IMR-90 (cell line): Measurements from ENCODE around the gene TUBA3E. TPM values are rescaled to one million over a fixed set of nuclear protein-coding genes. Genes with fewer than 3 reads are reported as not detected.

Experiments used
- ATAC-seq: fragments of 200-7000 bp; cut with Tn5 transposase; 2 replicates; pipeline ENCODE4 v1.9.1; 2020; ENCODE audit warnings: low read depth, mild to moderate bottlenecking, moderate library complexity
- BruUV-seq: library from RNA; stranded (reverse); fragments of 400-500 nt; replicated peaks from 2 replicates; lab custom pipeline; 2021; lab: Mats Ljungman, UMichigan
- CTCF ChIA-PET: fragments of 300-600 bp; formaldehyde crosslinking; extraction: SDS; loops from one replicate; lab custom pipeline; 2021; ENCODE audit warnings: antibody characterized with exemption; lab: Yijun Ruan, JAX
- POLR2A ChIA-PET: fragments of 300-600 bp; sonication (Branson Sonifier 250); formaldehyde crosslinking; loops from one replicate; lab custom pipeline; 2022; ENCODE audit warnings: antibody characterized with exemption; ENCODE audit not compliant: unreplicated experiment; lab: Charles Lee
- DNase-seq: peaks from one replicate; pipeline ENCODE4 v3.0.0; 2013
- H2AFZ ChIP-seq: replicated peaks from 2 replicates; pipeline ENCODE3; 2013; ENCODE audit warnings: low read length, mild to moderate bottlenecking; ENCODE audit not compliant: poor library complexity
- H2AK5ac ChIP-seq: 2 replicates; pipeline ENCODE4 v1.6.1; 2013; ENCODE audit warnings: low read depth, low read length, inconsistent platforms
- H2AK9ac ChIP-seq: replicated peaks from 2 replicates; pipeline ENCODE3; 2013; ENCODE audit warnings: mild to moderate bottlenecking, low read depth, low read length, moderate library complexity; ENCODE audit not compliant: poor library complexity
- H2BK120ac ChIP-seq: 2 replicates; pipeline ENCODE4 v1.6.1; 2013; ENCODE audit warnings: low read depth, low read length, inconsistent platforms
- H2BK15ac ChIP-seq: 3 replicates; pipeline ENCODE4 v1.6.1; 2013; ENCODE audit warnings: low read depth, low read length, inconsistent platforms
- H2BK20ac ChIP-seq: 2 replicates; pipeline ENCODE4 v1.6.1; 2013; ENCODE audit warnings: low read depth, mild to moderate bottlenecking, inconsistent platforms, low read length, moderate library complexity
- H2BK5ac ChIP-seq: 2 replicates; pipeline ENCODE4 v1.6.1; 2013; ENCODE audit warnings: mild to moderate bottlenecking, low read depth, low read length, inconsistent platforms; ENCODE audit not compliant: poor library complexity, severe bottlenecking
- H3K14ac ChIP-seq: replicated peaks from 2 replicates; pipeline ENCODE4 v1.6.1; 2013; ENCODE audit warnings: low read depth, low read length, inconsistent platforms
- H3K18ac ChIP-seq: 2 replicates; pipeline ENCODE4 v1.6.1; 2013; ENCODE audit warnings: low read depth, low read length, control low read depth
- H3K23ac ChIP-seq: 2 replicates; pipeline ENCODE4 v1.6.1; 2013; ENCODE audit warnings: low read depth, low read length, inconsistent platforms
- H3K27ac ChIP-seq: 2 replicates; pipeline ENCODE4 v1.5.1; 2013; ENCODE audit warnings: mild to moderate bottlenecking, control low read depth, low read length; ENCODE audit not compliant: insufficient read depth
- H3K27me3 ChIP-seq: 2 replicates; pipeline ENCODE4 v1.6.1; 2013; ENCODE audit warnings: low read length; ENCODE audit not compliant: control insufficient read depth, insufficient read depth
- H3K36me3 ChIP-seq: 2 replicates; pipeline ENCODE4 v1.6.1; 2013; ENCODE audit warnings: low read length, mixed read lengths; ENCODE audit not compliant: control insufficient read depth, insufficient read depth
- H3K4ac ChIP-seq: 2 replicates; pipeline ENCODE4 v1.6.1; 2013; ENCODE audit warnings: low read depth, low read length, inconsistent platforms
- H3K4me1 ChIP-seq: 2 replicates; pipeline ENCODE4 v1.6.1; 2013; ENCODE audit warnings: low read length, mixed read lengths; ENCODE audit not compliant: control insufficient read depth, insufficient read depth
- H3K4me2 ChIP-seq: 2 replicates; pipeline ENCODE4 v1.6.1; 2013; ENCODE audit warnings: low read depth, mild to moderate bottlenecking, control low read depth, low read length, moderate library complexity
- H3K4me3 ChIP-seq: 2 replicates; pipeline ENCODE4 v1.5.1; 2013; ENCODE audit warnings: low read depth, mild to moderate bottlenecking, control low read depth, low read length, moderate library complexity; ENCODE audit not compliant: insufficient read depth
- H3K56ac ChIP-seq: 2 replicates; pipeline ENCODE4 v1.6.1; 2013; ENCODE audit warnings: low read length, inconsistent platforms; ENCODE audit not compliant: insufficient read depth; ENCODE audit errors: extremely low read depth
- H3K79me1 ChIP-seq, 2 experiments: 2 replicates each; pipeline ENCODE4 v1.6.1; 2013; ENCODE audit warnings: low read length in 2 of 2, inconsistent platforms in 1 of 2, low read depth in 1 of 2
- H3K9ac ChIP-seq: 2 replicates; pipeline ENCODE4 v1.6.1; 2013; ENCODE audit warnings: low read depth, low read length, control low read depth
- H3K9me1 ChIP-seq: 2 replicates; pipeline ENCODE4 v1.6.1; 2013; ENCODE audit warnings: low read length, inconsistent platforms; ENCODE audit not compliant: insufficient read depth
- H3K9me3 ChIP-seq: 2 replicates; pipeline ENCODE4 v1.6.1; 2013; ENCODE audit warnings: low read length; ENCODE audit not compliant: control insufficient read depth, insufficient read depth
- H4K20me1 ChIP-seq: 2 replicates; pipeline ENCODE4 v1.6.1; 2013; ENCODE audit warnings: low read length, inconsistent platforms; ENCODE audit not compliant: insufficient read depth
- H4K5ac ChIP-seq: 2 replicates; pipeline ENCODE4 v1.6.1; 2013; ENCODE audit warnings: mild to moderate bottlenecking, low read depth, low read length, control low read depth
- H4K8ac ChIP-seq, 2 experiments: 2 replicates each; pipeline ENCODE4 v1.6.1; 2013; ENCODE audit warnings: low read depth in 2 of 2, low read length in 2 of 2, control low read depth in 1 of 2, inconsistent platforms in 1 of 2
- H4K91ac ChIP-seq: 2 replicates; pipeline ENCODE4 v1.6.1; 2013; ENCODE audit warnings: low read depth, low read length, inconsistent platforms; ENCODE audit not compliant: insufficient read depth
- BHLHE40 ChIP-seq: fragments of 150-350 bp; IDR thresholded peaks from 2 replicates; pipeline ENCODE4 v1.6.1; 2016; ENCODE audit warnings: mild to moderate bottlenecking, low read depth, low read length
- CEBPB ChIP-seq: IDR thresholded peaks from 2 replicates; pipeline ENCODE4 v1.6.1; 2012; ENCODE audit warnings: low read depth, low read length, improper control_type of control experiment
- CHD1 ChIP-seq: IDR thresholded peaks from 2 replicates; pipeline ENCODE4 v1.6.1; 2012; ENCODE audit warnings: low read depth, low read length, improper control_type of control experiment
- CTCF ChIP-seq: conservative IDR thresholded peaks from 2 replicates; pipeline ENCODE4 v1.5.1; 2012; ENCODE audit warnings: mild to moderate bottlenecking, low read depth, low read length, improper control_type of control experiment
- ELK1 ChIP-seq: fragments of 150-350 bp; IDR thresholded peaks from 2 replicates; pipeline ENCODE4 v1.6.1; 2016; ENCODE audit warnings: low read depth, mild to moderate bottlenecking, low read length, moderate library complexity, borderline replicate concordance
- FOS ChIP-seq: fragments of 150-350 bp; IDR thresholded peaks from 2 replicates; pipeline ENCODE4 v1.6.1; 2016; ENCODE audit warnings: low read depth, low read length
- MAFK ChIP-seq: IDR thresholded peaks from 2 replicates; pipeline ENCODE4 v1.6.1; 2012; ENCODE audit warnings: low read depth, low read length, improper control_type of control experiment
- MAZ ChIP-seq: IDR thresholded peaks from 2 replicates; pipeline ENCODE4 v1.6.1; 2012; ENCODE audit warnings: low read depth, mild to moderate bottlenecking, low read length, improper control_type of control experiment, moderate library complexity, borderline replicate concordance
- MXI1 ChIP-seq: IDR thresholded peaks from 2 replicates; pipeline ENCODE4 v1.6.1; 2012; ENCODE audit warnings: low read depth, mild to moderate bottlenecking, low read length, moderate library complexity, borderline replicate concordance
- NFE2L2 ChIP-seq: fragments of 150-350 bp; IDR thresholded peaks from 2 replicates; pipeline ENCODE4 v1.6.1; 2016; ENCODE audit warnings: low read depth, mild to moderate bottlenecking, low read length
- POLR2A ChIP-seq: IDR thresholded peaks from 2 replicates; pipeline ENCODE4 v1.6.1; 2012; ENCODE audit warnings: mild to moderate bottlenecking, low read depth, low read length
- RAD21 ChIP-seq: IDR thresholded peaks from 2 replicates; pipeline ENCODE4 v1.6.1; 2012; ENCODE audit warnings: low read length, improper control_type of control experiment
- RCOR1 ChIP-seq: IDR thresholded peaks from 2 replicates; pipeline ENCODE4 v1.6.1; 2012; ENCODE audit warnings: mild to moderate bottlenecking, low read length, improper control_type of control experiment; ENCODE audit not compliant: insufficient replicate concordance
- RFX5 ChIP-seq: IDR thresholded peaks from 2 replicates; pipeline ENCODE4 v1.8.0; 2012; ENCODE audit warnings: low read depth, mild to moderate bottlenecking, low read length, moderate library complexity
- SMC3 ChIP-seq: fragments of 150-350 bp; IDR thresholded peaks from 2 replicates; pipeline ENCODE4 v1.6.1; 2016; ENCODE audit warnings: low read depth, mild to moderate bottlenecking, antibody characterized with exemption, low read length, moderate library complexity
- USF2 ChIP-seq: fragments of 150-350 bp; IDR thresholded peaks from 2 replicates; pipeline ENCODE4 v1.6.1; 2017; ENCODE audit warnings: mild to moderate bottlenecking, antibody characterized with exemption, low read length, low read depth
- WGBS, 2 experiments: methylation state at CpG; one replicate each; pipeline versions ENCODE4 v1.1.5 to v1.1.7; 2013; ENCODE audit warnings: missing lambda C conversion rate in 2 of 2; ENCODE audit not compliant: insufficient read length in 1 of 2; ENCODE audit errors: extremely low coverage in 2 of 2; 5-methylcytosine and 5-hydroxymethylcytosine counted together
- dilution Hi-C: fragments of 300-500 bp; cut with HindIII; formaldehyde crosslinking; loops from one replicate; pipeline ENCODE4 v1.14.3; 2018; ENCODE audit warnings: low sequenced_read_pairs; ENCODE audit not compliant: unreplicated experiment
- in situ Hi-C: fragments of 300-500 bp; cut with MboI; formaldehyde crosslinking; loops from 3 replicates; pipeline ENCODE4 v1.14.3; 2019; ENCODE audit warnings: low sequenced_read_pairs, inconsistent platforms, mixed read lengths
- intact Hi-C: fragments of 100-400 bp; cut with micrococcal nuclease; formaldehyde crosslinking; loops from 2 replicates; pipeline ENCODE4 v1.10.0; 2022
- polyA plus RNA-seq, 3 experiments: library from polyadenylated mRNA; depleted of rRNA; stranded (reverse); fragments of >200 nt; gene quantifications; 2 replicates each; pipeline ENCODE4 v1.2.3, GENCODE V29; 2012; ENCODE audit warnings: low replicate concordance in 1 of 3
- total RNA-seq: library from RNA; depleted of rRNA; stranded (reverse); fragments of >200 nt; gene quantifications from 2 replicates; pipeline ENCODE4 v1.2.3, GENCODE V29; 2012

TUBA3E gene
- total and polyA plus RNA-seq, 2 of the 4 experiments (the other 2 are of a cell fraction), result not detected

GRCh38 chr2:130241041-130241707, 42.9 kb upstream of the TUBA3E start:
- BruUV-seq, result no TSS peak
- Histone ChIP-seq H3K23ac (no peak overlapping the region), H3K9me1 (no peaks in the 10 kb centered on the region), H3K79me1 (no peaks in the 10 kb centered on the region), H2BK5ac (no peak overlapping the region), H3K27ac (no peak overlapping the region), H4K5ac (no peak overlapping the region), H2BK20ac (no peak overlapping the region), H2BK120ac (no peak overlapping the region), H4K8ac (no peak overlapping the region), H3K27me3 (no peaks in the 10 kb centered on the region), H3K4me1 (no peaks in the 10 kb centered on the region), H3K4me3 (no peak overlapping the region), H3K18ac (no peak overlapping the region), H4K91ac (no peak overlapping the region), H2AK5ac (no peak overlapping the region), H3K14ac (no peak overlapping the region), H3K9me3 (no peaks in the 10 kb centered on the region), H3K4me2 (no peak overlapping the region), H4K20me1 (no peaks in the 10 kb centered on the region), H3K9ac (no peak overlapping the region), H3K56ac (no peak overlapping the region), H2BK15ac (no peak overlapping the region), H3K36me3 (no peaks in the 10 kb centered on the region), H2AFZ (no peak overlapping the region), H2AK9ac (no peak overlapping the region), H3K4ac (no peak overlapping the region)
- dilution Hi-C loops (no loop called here), intact Hi-C loops (no loop called here), in situ Hi-C loops (no loop called here)
- CTCF ChIA-PET, result interaction anchor here (0.6 kb wide), 1 partner anchor 48 kb away, joined by 5 read pairs; no protein-coding TSS in a partner anchor
- POLR2A ChIA-PET, result no interaction called here
- WGBS, 2 experiments, result 78% methylated on average over 7 of the region's 8 CpGs; no CpG with 5 or more reads in 1 of the 2 experiments
- TF ChIP-seq CEBPB (no peak), POLR2A (no peak), RAD21 (no peak), RCOR1 (no peak), USF2 (no peak), FOS (no peak), SMC3 (no peak), CHD1 (no peak), BHLHE40 (no peak), CTCF (no peak), MXI1 (no peak), ELK1 (no peak), MAFK (no peak), RFX5 (no peak), NFE2L2 (no peak), MAZ (no peak)
- ATAC-seq (no peak), DNase-seq (peak; percentile 5)
